Activated CD8-positive, alpha-beta memory T cell treated with anti-CD3 and anti-CD28 coated beads, Interleukin-2, amount 10 ng/mL, durations not matched to agents 7 days and 5 days (primary cell): ENCODE results near the gene ZNF362. TPM values are rescaled to one million over a fixed set of nuclear protein-coding genes. Genes with fewer than 3 reads are reported as not detected.
A peak's percentile ranks its signal among the peaks of the same experiment; 100 is the strongest.

Experiments used
- ATAC-seq: fragments of 150-1000 bp; cut with Tn5 transposase; one replicate; pipeline ENCODE4 v1.10.0; 2021; ENCODE audit warnings: moderate library complexity
- CTCF ChIA-PET: fragments of 350-600 bp; sonication (Branson Sonifier 250); formaldehyde crosslinking; loops from one replicate; lab custom pipeline; 2021; ENCODE audit warnings: antibody characterized with exemption; lab: Charles Lee
- DNase-seq: peaks from one replicate; pipeline ENCODE4 v3.0.0-alpha.2; 2020
- H3K27ac Mint-ChIP-seq: one replicate; pipeline ENCODE4 v1.8.0; 2021; ENCODE audit warnings: mild to moderate bottlenecking, mixed read lengths
- H3K27me3 Mint-ChIP-seq: one replicate; pipeline ENCODE4 v1.8.0; 2021; ENCODE audit warnings: mixed read lengths
- H3K36me3 Mint-ChIP-seq: one replicate; pipeline ENCODE4 v1.8.0; 2021; ENCODE audit warnings: mild to moderate bottlenecking, mixed read lengths
- H3K4me1 Mint-ChIP-seq: one replicate; pipeline ENCODE4 v1.8.0; 2021; ENCODE audit warnings: mixed read lengths
- H3K4me3 Mint-ChIP-seq: one replicate; pipeline ENCODE4 v1.8.0; 2021; ENCODE audit warnings: mild to moderate bottlenecking, moderate library complexity, mixed read lengths
- H3K9me3 Mint-ChIP-seq: one replicate; pipeline ENCODE4 v1.8.0; 2022; ENCODE audit warnings: low read depth, mixed read lengths
- total RNA-seq, 2 experiments: library from RNA; stranded (reverse); gene quantifications; one replicate each; pipeline ENCODE4 v1.2.3, GENCODE V29; 2021

Gene ZNF362
- total RNA-seq, 2 experiments from 2014 or later = 13.7 to 16.5 TPM

DNA sequence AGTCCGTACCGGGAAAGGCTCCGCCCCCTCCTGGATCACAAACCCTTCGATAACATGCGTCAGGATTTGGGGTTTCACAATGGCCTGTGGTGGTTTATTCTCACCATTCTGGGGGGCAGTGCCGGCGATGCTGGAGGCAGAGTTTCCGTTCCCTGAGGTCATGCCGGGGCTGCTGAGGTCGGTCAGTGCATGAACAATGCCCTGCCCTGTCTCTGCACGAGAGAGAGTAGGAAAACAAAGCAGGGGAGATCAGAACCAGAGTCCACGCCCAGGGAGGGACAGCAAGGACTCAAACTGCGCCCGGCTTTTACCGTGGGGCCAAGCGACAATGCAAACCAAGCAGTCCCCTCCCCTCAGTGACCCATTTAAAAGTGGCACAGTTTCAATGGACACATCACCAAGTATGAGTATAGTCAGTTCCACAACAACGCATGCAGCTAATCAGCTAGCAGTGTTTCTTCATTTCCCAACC, 77.8 kb downstream of the ZNF362 start:
- CTCF ChIA-PET = interaction anchor here (0.7 to 1.3 kb wide), 2 partner anchors 16 to 39 kb away, joined by 3 read pairs; no protein-coding TSS in a partner anchor
- DNase-seq = no peak

DNA sequence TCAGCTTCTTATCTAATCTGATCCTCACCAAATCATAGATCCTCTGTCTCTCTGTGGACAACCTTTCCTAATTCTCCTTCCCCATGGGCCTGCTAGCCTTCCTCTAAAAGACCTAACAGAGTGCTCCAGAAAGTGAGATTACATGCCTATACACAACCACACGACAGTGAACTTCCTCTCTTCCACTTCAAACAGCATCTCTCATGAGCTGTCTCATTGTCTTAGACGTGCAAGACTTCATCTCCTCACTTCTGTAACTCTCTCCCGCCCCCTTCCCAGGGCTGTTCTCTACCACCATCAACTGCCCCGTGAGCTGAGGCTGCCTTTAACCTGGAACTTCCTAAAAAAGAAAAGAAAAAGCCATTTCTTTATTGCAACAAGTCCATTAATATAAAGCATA, 78.7 kb downstream of the ZNF362 start:
- DNase-seq (no peak), ATAC-seq (no peak)
- CTCF ChIA-PET = interaction anchor here (0.7 to 1.3 kb wide), 3 partner anchors 15 to 40 kb away, joined by 3 read pairs; no protein-coding TSS in a partner anchor
- peak overlapping the region; percentile 13 for H3K27ac Mint-ChIP-seq
- H3K4me1 Mint-ChIP-seq = peaks cover 4% of the 10 kb centered on the region
- H3K9me3 Mint-ChIP-seq = no peaks in the 10 kb centered on the region
- H3K27me3 Mint-ChIP-seq = no peaks in the 10 kb centered on the region
- peaks cover 6% of the 10 kb centered on the region for H3K36me3 Mint-ChIP-seq
- no peak overlapping the region for H3K4me3 Mint-ChIP-seq

More for the DNA sequence above, 77.8 kb downstream of the ZNF362 start:
- no peaks in the 10 kb centered on the region for H3K27me3 Mint-ChIP-seq
- H3K4me1 Mint-ChIP-seq = peaks cover 4% of the 10 kb centered on the region
- H3K36me3 Mint-ChIP-seq = peaks cover 13% of the 10 kb centered on the region
- H3K27ac Mint-ChIP-seq = no peak overlapping the region
- no peaks in the 10 kb centered on the region for H3K9me3 Mint-ChIP-seq
- H3K4me3 Mint-ChIP-seq = no peak overlapping the region
- ATAC-seq = no peak

DNA sequence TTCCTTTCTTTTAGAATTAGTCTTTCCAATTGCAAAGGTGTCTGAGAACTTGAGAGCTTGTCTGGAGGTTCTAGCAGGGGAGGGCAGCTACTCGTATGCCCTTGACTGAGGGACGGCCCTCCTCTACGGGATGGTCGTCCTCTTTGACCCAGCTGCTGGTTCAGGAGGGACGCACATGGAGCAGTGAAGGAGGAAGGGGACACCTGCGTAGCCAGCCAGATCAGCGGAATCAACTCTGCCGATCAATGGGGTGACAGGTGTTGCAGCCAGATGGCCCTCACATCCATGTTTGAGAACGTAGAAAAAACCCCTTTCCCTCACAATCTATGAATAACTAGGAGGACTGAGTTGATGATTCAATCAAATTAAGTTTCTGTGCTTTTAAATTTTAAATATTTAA, 80.3 kb downstream of the ZNF362 start:
- ATAC-seq (no peak), DNase-seq (no peak)
- H3K4me3 Mint-ChIP-seq = no peak overlapping the region
- H3K9me3 Mint-ChIP-seq = no peaks in the 10 kb centered on the region
- H3K27me3 Mint-ChIP-seq = no peaks in the 10 kb centered on the region
- H3K36me3 Mint-ChIP-seq = peaks cover 5% of the 10 kb centered on the region
- no peak overlapping the region for H3K27ac Mint-ChIP-seq
- CTCF ChIA-PET = interaction anchor here (0.5 to 0.8 kb wide), 2 partner anchors 40 to 41 kb away, joined by 3 to 4 read pairs; no protein-coding TSS in a partner anchor
- peaks cover 4% of the 10 kb centered on the region for H3K4me1 Mint-ChIP-seq

DNA sequence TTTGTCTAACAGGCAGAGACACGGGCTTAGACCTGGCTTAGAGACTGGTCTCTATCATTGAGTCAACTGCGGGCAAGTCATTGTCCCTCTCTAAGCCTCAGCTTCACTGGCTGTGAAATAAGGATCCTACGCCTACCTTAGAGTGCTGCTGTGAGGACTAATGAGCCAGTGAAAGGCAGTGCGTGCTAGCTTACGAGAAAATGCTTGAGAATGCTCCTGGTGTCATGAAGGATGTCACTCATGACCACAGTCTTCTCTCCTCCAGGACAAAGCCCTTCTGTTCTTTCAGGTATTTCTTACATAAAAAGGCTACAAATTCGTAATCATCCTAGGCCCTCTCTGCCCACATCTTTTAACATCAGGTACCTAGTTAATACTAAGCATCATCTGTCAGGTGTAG, 81.1 kb downstream of the ZNF362 start:
- Mint-ChIP-seq H3K4me3 (no peak overlapping the region), H3K27ac (no peak overlapping the region), H3K36me3 (peaks cover 2% of the 10 kb centered on the region), H3K4me1 (peaks cover 6% of the 10 kb centered on the region), H3K27me3 (no peaks in the 10 kb centered on the region), H3K9me3 (no peaks in the 10 kb centered on the region)
- CTCF ChIA-PET = interaction anchor here (0.8 to 1.4 kb wide), 2 partner anchors 42 to 275 kb away, joined by 3 to 4 read pairs; no protein-coding TSS in a partner anchor
- ATAC-seq = no peak
- DNase-seq = no peak

DNA sequence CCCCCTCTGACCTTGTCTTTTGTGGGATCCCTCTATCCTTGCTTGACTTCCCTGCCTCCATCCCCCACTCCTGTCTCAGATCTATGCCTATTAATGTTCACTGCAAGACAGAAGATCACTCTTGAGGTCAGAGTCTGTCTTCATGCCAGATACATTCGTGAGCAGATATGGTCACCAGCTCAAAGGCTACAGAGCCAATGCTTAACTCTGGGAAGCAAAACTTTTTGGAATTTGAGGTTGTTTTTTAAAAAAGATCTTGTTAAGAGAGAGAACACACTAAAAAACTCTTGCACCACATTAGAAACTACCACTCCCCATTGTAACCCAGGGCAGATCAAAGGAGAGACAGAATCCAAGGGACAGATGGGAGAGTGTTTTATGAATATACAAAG, 81.8 kb downstream of the ZNF362 start:
- DNase-seq (no peak), ATAC-seq (no peak)
- Mint-ChIP-seq H3K27ac (no peak overlapping the region), H3K4me3 (no peak overlapping the region), H3K4me1 (peaks cover 6% of the 10 kb centered on the region), H3K27me3 (no peaks in the 10 kb centered on the region), H3K36me3 (peaks cover 2% of the 10 kb centered on the region), H3K9me3 (no peaks in the 10 kb centered on the region)
- CTCF ChIA-PET = interaction anchor here (1.1 to 1.6 kb wide), 3 partner anchors 12 to 274 kb away, joined by 3 to 4 read pairs (median 3); no protein-coding TSS in a partner anchor

DNA sequence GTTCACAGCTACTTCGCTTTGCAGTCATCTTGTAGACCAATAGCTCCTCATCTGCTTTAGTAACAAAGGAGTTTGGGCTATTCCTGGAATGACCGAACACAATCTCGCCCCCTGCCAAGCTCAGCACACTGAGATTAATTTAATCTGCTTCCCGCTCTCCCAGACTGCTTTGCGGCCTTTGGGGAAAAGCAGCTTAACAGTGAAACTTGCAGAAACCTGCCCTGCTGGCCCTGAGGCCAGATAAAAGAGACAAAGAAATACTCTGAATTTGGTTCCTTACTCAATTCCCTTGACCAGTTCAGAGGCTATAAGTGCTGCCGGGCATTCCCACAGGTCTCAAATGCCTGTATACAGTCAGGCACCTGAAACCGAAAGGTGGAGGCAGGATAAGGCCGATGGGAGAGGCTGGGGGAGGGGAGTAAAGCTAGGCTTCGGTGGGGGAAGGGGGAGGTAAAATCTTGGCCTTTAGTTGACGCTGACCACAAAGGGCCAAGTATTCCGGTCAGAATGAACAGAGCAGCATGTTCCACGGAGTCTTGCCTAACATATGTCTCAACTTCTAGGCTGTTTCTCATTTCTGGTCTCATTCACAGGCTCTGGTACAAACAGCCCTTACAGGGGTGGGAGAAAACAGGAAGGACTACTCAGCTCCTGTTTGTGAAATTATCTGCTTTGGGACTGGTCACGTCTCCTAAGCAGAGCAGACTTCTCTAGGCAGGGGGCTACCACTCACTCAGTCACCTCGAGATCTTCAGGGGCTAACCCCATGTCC, 82.3 kb downstream of the ZNF362 start:
- Mint-ChIP-seq H3K4me3 (no peak overlapping the region), H3K9me3 (no peaks in the 10 kb centered on the region), H3K4me1 (peaks cover 9% of the 10 kb centered on the region), H3K36me3 (peaks cover 4% of the 10 kb centered on the region), H3K27ac (no peak overlapping the region), H3K27me3 (no peaks in the 10 kb centered on the region)
- CTCF ChIA-PET = interaction anchor here (1.1 to 1.6 kb wide), 3 partner anchors 12 to 274 kb away, joined by 3 to 4 read pairs (median 3); no protein-coding TSS in a partner anchor
- DNase-seq (no peak), ATAC-seq (no peak)

DNA sequence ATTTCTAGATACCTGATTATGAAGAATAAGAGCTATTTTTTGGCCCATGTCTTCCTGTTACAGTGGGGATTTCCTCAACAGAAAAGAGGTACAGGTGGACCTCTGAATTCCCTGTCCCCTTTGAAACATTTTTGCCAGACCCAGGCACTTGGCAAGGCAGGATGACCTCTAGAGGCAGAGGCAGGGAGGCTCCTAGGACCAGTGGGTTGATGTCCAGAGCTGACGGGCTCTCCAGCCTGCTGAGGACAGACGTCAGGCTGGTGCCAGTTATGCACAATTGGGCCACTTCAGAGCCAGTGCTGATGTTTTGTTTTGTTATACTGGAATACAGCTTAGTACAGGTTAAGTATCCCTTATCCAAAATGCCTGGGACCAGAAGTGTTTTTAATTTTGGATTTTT, 83.1 kb downstream of the ZNF362 start:
- peaks cover 6% of the 10 kb centered on the region for H3K36me3 Mint-ChIP-seq
- H3K27me3 Mint-ChIP-seq = no peaks in the 10 kb centered on the region
- CTCF ChIA-PET = interaction anchor here (1.6 kb wide), 1 partner anchor 41 kb away, joined by 4 read pairs; no protein-coding TSS in a partner anchor

DNA sequence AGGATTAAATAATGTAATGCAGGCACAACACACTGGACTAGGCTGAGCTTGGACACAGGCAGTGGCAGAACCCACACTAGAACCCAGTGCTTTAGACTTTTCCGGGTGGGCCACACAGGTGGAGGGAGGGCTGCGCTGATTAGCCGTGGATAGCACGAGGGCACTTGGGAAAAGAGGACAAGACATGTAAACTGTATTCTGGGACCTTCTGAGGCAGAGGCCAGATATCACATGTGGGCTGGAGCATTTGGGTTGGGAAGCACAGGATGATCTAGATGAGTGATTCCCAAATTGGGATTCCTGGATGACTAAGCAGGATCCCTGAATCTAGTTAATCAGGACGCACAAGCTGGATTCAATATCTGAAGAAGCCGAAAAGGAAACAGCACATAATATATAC, 84.9 kb downstream of the ZNF362 start:
- DNase-seq (no peak), ATAC-seq (no peak)
- H3K27me3 Mint-ChIP-seq = no peaks in the 10 kb centered on the region
- no peaks in the 10 kb centered on the region for H3K9me3 Mint-ChIP-seq
- CTCF ChIA-PET = interaction anchor here (0.9 kb wide), 1 partner anchor 46 kb away, joined by 3 read pairs; no protein-coding TSS in a partner anchor
- H3K4me3 Mint-ChIP-seq = no peak overlapping the region
- no peak overlapping the region for H3K27ac Mint-ChIP-seq
- H3K36me3 Mint-ChIP-seq = peaks cover 5% of the 10 kb centered on the region
- H3K4me1 Mint-ChIP-seq = peaks cover 16% of the 10 kb centered on the region

More for the DNA sequence above, 83.1 kb downstream of the ZNF362 start:
- ATAC-seq (no peak), DNase-seq (no peak)
- H3K27ac Mint-ChIP-seq = no peak overlapping the region
- no peaks in the 10 kb centered on the region for H3K9me3 Mint-ChIP-seq
- H3K4me1 Mint-ChIP-seq = peaks cover 15% of the 10 kb centered on the region
- H3K4me3 Mint-ChIP-seq = no peak overlapping the region

DNA sequence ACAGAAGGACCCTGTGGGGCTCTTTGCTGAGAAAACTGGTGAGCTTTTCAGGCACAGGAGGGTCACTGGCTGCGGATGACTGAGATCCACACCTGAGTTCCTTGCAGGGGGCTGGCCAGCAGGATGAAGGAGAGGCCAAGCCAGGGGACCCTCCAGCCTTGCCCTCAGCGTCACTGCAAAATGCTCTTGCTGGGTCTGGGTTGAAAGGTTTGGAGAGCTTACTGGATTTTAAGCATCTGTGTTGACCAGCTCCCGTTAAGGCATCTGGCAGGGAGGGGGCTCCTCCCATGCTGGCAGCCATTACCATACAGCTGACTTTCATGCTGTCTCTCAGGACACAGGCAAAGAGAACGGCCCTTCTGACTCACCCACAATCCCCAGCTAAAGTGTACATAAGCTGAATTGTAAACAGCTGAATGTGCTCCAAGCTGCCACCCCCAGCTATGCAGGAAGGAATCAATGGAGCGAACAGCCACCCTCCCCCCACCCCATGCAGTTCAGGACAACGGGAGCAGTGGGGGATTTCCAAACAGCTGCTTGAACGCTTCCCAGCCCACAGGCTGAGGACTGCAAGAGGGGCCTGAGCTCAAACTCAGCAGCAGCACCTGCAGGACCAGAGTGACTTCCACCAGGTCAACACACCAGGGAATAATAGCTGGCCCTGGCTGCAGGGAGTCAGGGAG, 85.9 kb downstream of the ZNF362 start:
- no peaks in the 10 kb centered on the region for H3K9me3 Mint-ChIP-seq
- peaks cover 26% of the 10 kb centered on the region for H3K4me1 Mint-ChIP-seq
- no peaks in the 10 kb centered on the region for H3K27me3 Mint-ChIP-seq
- peaks cover 12% of the 10 kb centered on the region for H3K36me3 Mint-ChIP-seq
- no peak overlapping the region for H3K4me3 Mint-ChIP-seq
- ATAC-seq (no peak), DNase-seq (no peak)
- H3K27ac Mint-ChIP-seq = no peak overlapping the region
- CTCF ChIA-PET = interaction anchor here (0.8 to 0.9 kb wide), 2 partner anchors 47 kb away, joined by 3 read pairs; no protein-coding TSS in a partner anchor

DNA sequence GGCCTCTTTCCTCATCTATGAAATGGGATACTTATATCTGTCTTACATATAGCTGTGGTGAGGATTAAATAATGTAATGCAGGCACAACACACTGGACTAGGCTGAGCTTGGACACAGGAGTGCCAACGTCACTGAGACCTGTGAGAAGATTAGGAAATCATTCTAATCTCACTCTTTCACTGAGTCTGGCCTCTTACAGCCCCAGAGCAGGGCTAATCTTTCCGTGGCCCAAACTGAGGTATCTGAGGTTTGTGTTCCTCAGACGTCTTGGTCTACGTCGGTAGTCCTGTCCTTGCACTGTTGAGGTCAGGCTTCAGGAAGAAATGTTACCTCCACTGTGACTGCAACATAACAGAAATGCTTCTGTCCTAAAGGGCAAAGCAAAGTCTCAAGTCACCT, 87.2 kb downstream of the ZNF362 start:
- Mint-ChIP-seq H3K4me1 (peaks cover 39% of the 10 kb centered on the region), H3K9me3 (no peaks in the 10 kb centered on the region), H3K4me3 (no peak overlapping the region), H3K27ac (no peak overlapping the region), H3K27me3 (no peaks in the 10 kb centered on the region), H3K36me3 (peaks cover 17% of the 10 kb centered on the region)
- ATAC-seq = no peak
- CTCF ChIA-PET = no interaction called here
- DNase-seq = no peak

DNA sequence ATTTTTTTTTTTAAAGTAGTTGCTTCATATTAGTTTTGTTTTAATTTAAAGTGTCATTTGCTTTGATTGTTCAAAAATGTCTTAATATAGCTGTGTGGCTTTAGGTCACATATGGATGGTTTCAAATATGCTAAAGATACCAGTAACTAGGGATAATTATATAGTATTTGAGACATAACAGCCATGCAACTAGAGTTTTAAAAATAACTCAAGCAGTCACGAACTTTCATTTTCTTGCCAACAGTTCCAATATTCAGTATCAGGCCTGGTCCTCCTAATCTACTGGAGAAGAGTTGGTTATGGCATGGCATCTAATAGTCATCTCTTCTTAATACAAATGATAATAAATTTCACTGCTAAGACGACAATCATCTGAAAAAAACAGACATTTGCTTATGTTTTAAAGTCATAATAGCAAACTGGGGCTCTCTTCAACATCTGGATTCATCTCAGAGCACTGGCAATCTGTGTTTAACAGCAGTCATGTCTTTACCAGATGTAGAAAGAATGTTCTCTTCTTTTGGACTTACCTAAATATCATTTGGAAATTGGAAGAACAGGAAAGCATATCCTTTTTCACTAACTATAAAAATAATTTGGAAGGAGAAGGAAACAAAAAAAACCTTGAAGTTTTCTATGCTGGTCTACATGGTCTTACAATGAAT, 88.7 kb downstream of the ZNF362 start:
- no peak for DNase-seq
- Mint-ChIP-seq H3K4me3 (no peak overlapping the region), H3K9me3 (no peaks in the 10 kb centered on the region), H3K36me3 (peaks cover 17% of the 10 kb centered on the region), H3K4me1 (peaks cover 41% of the 10 kb centered on the region), H3K27me3 (no peaks in the 10 kb centered on the region), H3K27ac (no peak overlapping the region)
- no peak for ATAC-seq
- CTCF ChIA-PET = interaction anchor here (1.5 kb wide), 1 partner anchor 47 kb away, joined by 4 read pairs; no protein-coding TSS in a partner anchor

DNA sequence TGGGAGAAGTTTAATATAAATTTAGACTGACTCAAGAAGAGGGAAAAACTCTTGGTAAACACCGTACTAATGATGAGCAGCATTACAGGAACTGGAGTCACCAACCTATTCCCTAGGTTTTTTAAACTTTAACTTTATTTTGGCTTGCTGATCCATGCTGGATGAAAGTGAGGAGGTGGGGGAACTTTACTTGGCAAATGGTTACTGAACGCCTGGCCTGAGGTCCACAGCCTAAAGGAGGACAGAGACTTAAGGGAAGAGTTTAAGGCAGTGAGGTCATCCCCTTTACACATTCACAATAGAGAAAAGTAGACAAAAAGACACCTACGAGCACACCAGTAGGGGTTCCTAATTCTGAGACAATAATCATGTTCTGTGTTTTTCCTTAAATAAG, 90.2 kb downstream of the ZNF362 start:
- H3K27me3 Mint-ChIP-seq = no peaks in the 10 kb centered on the region
- peaks cover 54% of the 10 kb centered on the region for H3K4me1 Mint-ChIP-seq
- H3K9me3 Mint-ChIP-seq = no peaks in the 10 kb centered on the region

More for the DNA sequence above, 90.2 kb downstream of the ZNF362 start:
- CTCF ChIA-PET = interaction anchor here (1.6 kb wide), 1 partner anchor 51 kb away, joined by 5 read pairs; no protein-coding TSS in a partner anchor
- ATAC-seq = no peak
- Mint-ChIP-seq H3K4me3 (peak overlapping the region; percentile 42), H3K27ac (peak overlapping the region; percentile 13), H3K36me3 (peaks cover 17% of the 10 kb centered on the region)
- DNase-seq = no peak
